Measurements from ENCODE around the gene NR2F1-AS1.

NR2F1-AS1 gene

DNA sequence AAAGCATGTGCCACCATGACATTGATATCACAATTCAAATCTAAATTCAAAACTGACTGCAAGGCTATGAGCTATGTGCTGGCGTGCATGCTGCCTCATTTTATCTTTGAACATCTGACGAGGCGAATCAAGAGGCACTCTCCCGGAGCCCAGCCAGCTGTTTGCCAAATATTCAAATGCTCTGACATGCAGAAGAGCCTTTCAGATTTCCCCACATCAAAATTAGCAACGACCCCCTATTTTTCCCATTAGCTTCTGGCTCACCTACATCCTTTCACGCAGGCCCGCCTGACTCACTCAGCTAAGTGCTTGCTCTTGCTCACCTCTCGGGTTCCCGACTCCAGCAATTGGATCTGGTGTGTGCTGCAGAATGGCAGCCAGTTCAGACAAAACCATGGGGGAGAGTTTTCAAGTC, 159.0 kb downstream of the NR2F1-AS1 start:
- H4K20me1 ChIP-seq (ENCODE audit: insufficient read depth, low read length) = no peaks in the 10 kb centered on the region
- H3K9me2 ChIP-seq (replicated peaks; ENCODE audit: insufficient read depth, low read length) = no peaks in the 10 kb centered on the region
- H3K4me3 ChIP-seq (ENCODE audit: low read length) = no peak overlapping the region
- DNase-seq = no peak
- no peak overlapping the region for H3K27ac ChIP-seq (ENCODE audit: low read length)
- H3F3A ChIP-seq (ENCODE audit: insufficient read depth, low read length) = no peaks in the 10 kb centered on the region
- H3K27me3 ChIP-seq (replicated peaks; ENCODE audit: insufficient read depth, low read length) = no peaks in the 10 kb centered on the region
- no peak overlapping the region for H3K9ac ChIP-seq (ENCODE audit: low read length)
- TF ChIP-seq EZH2phosphoT487 (IDR thresholded peaks at IDR 0.05; ENCODE audit: low read length) (no peak), EZH2 (optimal IDR thresholded peaks at IDR 0.05; ENCODE audit: low read depth, low read length) (no peak)
- TF ChIP-seq, protein P1, sequence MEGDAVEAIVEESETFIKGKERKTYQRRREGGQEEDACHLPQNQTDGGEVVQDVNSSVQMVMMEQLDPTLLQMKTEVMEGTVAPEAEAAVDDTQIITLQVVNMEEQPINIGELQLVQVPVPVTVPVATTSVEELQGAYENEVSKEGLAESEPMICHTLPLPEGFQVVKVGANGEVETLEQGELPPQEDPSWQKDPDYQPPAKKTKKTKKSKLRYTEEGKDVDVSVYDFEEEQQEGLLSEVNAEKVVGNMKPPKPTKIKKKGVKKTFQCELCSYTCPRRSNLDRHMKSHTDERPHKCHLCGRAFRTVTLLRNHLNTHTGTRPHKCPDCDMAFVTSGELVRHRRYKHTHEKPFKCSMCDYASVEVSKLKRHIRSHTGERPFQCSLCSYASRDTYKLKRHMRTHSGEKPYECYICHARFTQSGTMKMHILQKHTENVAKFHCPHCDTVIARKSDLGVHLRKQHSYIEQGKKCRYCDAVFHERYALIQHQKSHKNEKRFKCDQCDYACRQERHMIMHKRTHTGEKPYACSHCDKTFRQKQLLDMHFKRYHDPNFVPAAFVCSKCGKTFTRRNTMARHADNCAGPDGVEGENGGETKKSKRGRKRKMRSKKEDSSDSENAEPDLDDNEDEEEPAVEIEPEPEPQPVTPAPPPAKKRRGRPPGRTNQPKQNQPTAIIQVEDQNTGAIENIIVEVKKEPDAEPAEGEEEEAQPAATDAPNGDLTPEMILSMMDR (IDR thresholded peaks at IDR 0.05; ENCODE audit: low read length) = no peak
- H2AFZ ChIP-seq (ENCODE audit: low read length) = no peak overlapping the region
- H3K79me2 ChIP-seq (ENCODE audit: low read length) = no peaks in the 10 kb centered on the region
- no peaks in the 10 kb centered on the region for H3K36me3 ChIP-seq (replicated peaks; ENCODE audit: insufficient read depth, low read length)
- H3K9me3 ChIP-seq (replicated peaks; ENCODE audit: insufficient read depth, low read length) = no peaks in the 10 kb centered on the region
- H3K4me2 ChIP-seq (ENCODE audit: low read depth, low read length) = no peak overlapping the region
- no peaks in the 10 kb centered on the region for H3K4me1 ChIP-seq (ENCODE audit: low read length)

DNA sequence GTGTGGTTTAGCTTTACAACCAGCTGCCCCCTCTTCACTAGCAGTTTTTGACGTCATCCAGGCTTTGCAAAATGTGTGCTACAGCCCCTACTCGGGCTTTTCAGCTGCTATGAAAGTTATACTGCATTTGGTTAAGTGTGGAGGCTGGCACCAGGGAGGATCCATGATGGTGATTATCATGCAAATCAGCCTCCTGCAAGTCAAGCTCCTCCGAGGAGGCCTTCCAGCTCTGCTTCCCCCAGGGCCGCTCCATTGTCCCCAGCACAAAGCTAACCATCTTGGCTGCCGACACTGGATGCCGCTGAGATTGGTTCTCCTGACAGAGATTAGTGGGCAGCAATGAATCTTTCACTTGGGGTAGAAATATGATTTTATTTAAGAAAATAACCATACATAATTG, 159.6 kb downstream of the NR2F1-AS1 start:
- Histone ChIP-seq H3K27ac (ENCODE audit: low read length) (no peak overlapping the region), H3K4me2 (ENCODE audit: low read depth, low read length) (no peak overlapping the region), H3K9me2 (replicated peaks; ENCODE audit: insufficient read depth, low read length) (no peaks in the 10 kb centered on the region), H4K20me1 (ENCODE audit: insufficient read depth, low read length) (no peaks in the 10 kb centered on the region), H3K36me3 (replicated peaks; ENCODE audit: insufficient read depth, low read length) (no peaks in the 10 kb centered on the region), H3K27me3 (replicated peaks; ENCODE audit: insufficient read depth, low read length) (no peaks in the 10 kb centered on the region), H2AFZ (ENCODE audit: low read length) (no peak overlapping the region), H3K4me1 (ENCODE audit: low read length) (no peaks in the 10 kb centered on the region), H3K9me3 (replicated peaks; ENCODE audit: insufficient read depth, low read length) (no peaks in the 10 kb centered on the region), H3K4me3 (ENCODE audit: low read length) (no peak overlapping the region), H3F3A (ENCODE audit: insufficient read depth, low read length) (no peaks in the 10 kb centered on the region), H3K9ac (ENCODE audit: low read length) (no peak overlapping the region), H3K79me2 (ENCODE audit: low read length) (no peaks in the 10 kb centered on the region)
- DNase-seq = no peak
- TF ChIP-seq, protein P1 (IDR thresholded peaks at IDR 0.05; ENCODE audit: low read length) = no peak
- no peak for TF ChIP-seq EZH2phosphoT487 (IDR thresholded peaks at IDR 0.05; ENCODE audit: low read length)
- no peak for TF ChIP-seq EZH2 (optimal IDR thresholded peaks at IDR 0.05; ENCODE audit: low read depth, low read length)

DNA sequence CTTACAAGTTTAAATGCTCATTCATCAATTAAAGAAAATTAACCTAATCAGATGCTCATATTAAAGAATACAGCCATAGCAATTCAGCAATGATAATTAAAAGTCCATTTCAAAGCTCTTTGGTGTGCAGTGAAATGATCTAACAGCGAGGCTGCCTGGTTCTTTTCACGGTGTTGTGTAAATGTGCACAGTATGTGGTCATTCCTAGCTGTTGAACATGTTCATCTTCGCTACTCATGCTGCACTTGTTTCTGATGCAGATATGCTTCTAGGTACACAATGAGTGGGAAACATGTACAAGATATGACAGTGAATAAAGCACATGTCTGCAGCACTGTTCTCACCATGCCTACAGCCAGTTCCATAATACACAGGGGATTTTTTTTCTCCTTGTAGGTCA, 163.5 kb downstream of the NR2F1-AS1 start:
- H3K4me1 ChIP-seq (ENCODE audit: low read length) = no peaks in the 10 kb centered on the region
- H3K4me3 ChIP-seq (ENCODE audit: low read length) = no peak overlapping the region
- H3K27ac ChIP-seq (ENCODE audit: low read length) = no peak overlapping the region
- no peak overlapping the region for H3K4me2 ChIP-seq (ENCODE audit: low read depth, low read length)
- H3K27me3 ChIP-seq (replicated peaks; ENCODE audit: insufficient read depth, low read length) = no peaks in the 10 kb centered on the region
- H3K9me2 ChIP-seq (replicated peaks; ENCODE audit: insufficient read depth, low read length) = no peaks in the 10 kb centered on the region
- no peak for DNase-seq
- H3K36me3 ChIP-seq (replicated peaks; ENCODE audit: insufficient read depth, low read length) = no peaks in the 10 kb centered on the region
- H3K9ac ChIP-seq (ENCODE audit: low read length) = no peak overlapping the region
- no peak overlapping the region for H2AFZ ChIP-seq (ENCODE audit: low read length)
- H4K20me1 ChIP-seq (ENCODE audit: insufficient read depth, low read length) = no peaks in the 10 kb centered on the region
- no peaks in the 10 kb centered on the region for H3F3A ChIP-seq (ENCODE audit: insufficient read depth, low read length)
- TF ChIP-seq, protein P1 (IDR thresholded peaks at IDR 0.05; ENCODE audit: low read length) = no peak
- TF ChIP-seq EZH2phosphoT487 (IDR thresholded peaks at IDR 0.05; ENCODE audit: low read length) = no peak
- TF ChIP-seq EZH2 (optimal IDR thresholded peaks at IDR 0.05; ENCODE audit: low read depth, low read length) = no peak
- no peaks in the 10 kb centered on the region for H3K9me3 ChIP-seq (replicated peaks; ENCODE audit: insufficient read depth, low read length)
- no peaks in the 10 kb centered on the region for H3K79me2 ChIP-seq (ENCODE audit: low read length)

Measured in MM.1S (cell line).